GM12874 (cell line): ENCODE data around the gene SALL1.

Experiments used
- CTCF ChIP-seq: IDR thresholded peaks from 2 replicates; pipeline ENCODE4 v1.5.1; 2011; ENCODE audit warnings: low read depth, mild to moderate bottlenecking, control low read depth, low read length, moderate library complexity; ENCODE audit not compliant: insufficient read depth

SALL1 gene

GRCh38 chr16:51139568-51139967 lies 11.5 kb downstream of the SALL1 start:
- TF ChIP-seq CTCF: no peak

GRCh38 chr16:51138178-51138577 lies 12.9 kb downstream of the SALL1 start:
- no peak for TF ChIP-seq CTCF

- no peak for TF ChIP-seq CTCF
Measured at GRCh38 chr16:51137097-51137496, 14.0 kb downstream of the SALL1 start.

- TF ChIP-seq CTCF: no peak
Measured at GRCh38 chr16:51134876-51135275, 16.2 kb downstream of the SALL1 start.

GRCh38 chr16:51134269-51134812 lies 16.7 kb downstream of the SALL1 start:
- no peak for TF ChIP-seq CTCF

GRCh38 chr16:51133688-51134087 lies 17.4 kb downstream of the SALL1 start:
- no peak for TF ChIP-seq CTCF

GRCh38 chr16:51133183-51133582 lies 17.9 kb downstream of the SALL1 start:
- no peak for TF ChIP-seq CTCF

GRCh38 chr16:51132490-51133115 lies 18.5 kb downstream of the SALL1 start:
- TF ChIP-seq CTCF: no peak
